Measurements from ENCODE around the gene HLA-DQA2. TPM values are rescaled to one million over a fixed set of nuclear protein-coding genes. Genes with fewer than 3 reads are reported as not detected.
A peak's percentile ranks its signal among the peaks of the same experiment; 100 is the strongest.

The HLA-DQA2 gene
- total RNA-seq: 10 to 100 TPM in 1 of 10 donors, 1 to 10 TPM in 4, under 1 TPM in 4, not detected in 1; 0.18 to 28.1 (median 1.9) TPM
- not detected for polyA plus RNA-seq
- long read RNA-seq, donor 1: 0 reads
- long read RNA-seq, donor 2: 0 reads
- long read RNA-seq, donor 3: 0 reads

GRCh38 chr6:32741031-32741960, at the start of gene HLA-DQA2:
TSS of gene HLA-DQA2 (plus strand) at chr6:32741391. CDS start at chr6:32741444, 53 bp downstream.
- 74 to 78% methylated on average over 7 of the region's 7 CpGs for WGBS, 2 donors
- peaks cover 0 to 94% (median 13%) of the 10 kb centered on the region in 7 donors for H3K27me3 ChIP-seq
- DNase-seq (no peak), ATAC-seq (no peak)
- no peak within 1 kb of the TSS for H3K4me3 ChIP-seq
- no peaks in the 10 kb centered on the region for H3K4me1 ChIP-seq
- no peaks in the 10 kb centered on the region for H3K9me3 ChIP-seq
- no peak within 1 kb of the TSS for H3K27ac ChIP-seq
- no peak for TF ChIP-seq CTCF (IDR thresholded peaks at IDR 0.05)
- intact Hi-C loops (cut with DNase I): loop anchor here in 1 of 10 donors (10.0 kb wide), 1 partner anchor 96 kb away; no protein-coding TSS in a partner anchor
- H3K36me3 ChIP-seq: no peaks in the 10 kb centered on the region

GRCh38 chr6:32692019-32692418, 49.2 kb upstream of the HLA-DQA2 start:
- Histone ChIP-seq H3K4me3 (no peak overlapping the region), H3K36me3 (no peaks in the 10 kb centered on the region), H3K9me3 (peaks cover 0 to 5% (median 0%) of the 10 kb centered on the region in 11 donors), H3K4me1 (no peaks in the 10 kb centered on the region), H3K27ac (no peak overlapping the region), H3K27me3 (peaks cover 0 to 42% (median 0%) of the 10 kb centered on the region in 7 donors)
- intact Hi-C loops (cut with DNase I): loop anchor here in 3 of 10 donors (2.0 to 10.0 kb wide), 3 partner anchors 67 to 259 kb away; no protein-coding TSS in a partner anchor
- ATAC-seq (no peak), DNase-seq (peak in 1 of 2 donors; percentile 14)
- 0 to 5% methylated on average over 1 of the region's 1 CpG for WGBS, 2 donors
- TF ChIP-seq CTCF (IDR thresholded peaks at IDR 0.05): peak in 5 of 9 donors; percentile 37 to 54 (median 45)

DNA sequence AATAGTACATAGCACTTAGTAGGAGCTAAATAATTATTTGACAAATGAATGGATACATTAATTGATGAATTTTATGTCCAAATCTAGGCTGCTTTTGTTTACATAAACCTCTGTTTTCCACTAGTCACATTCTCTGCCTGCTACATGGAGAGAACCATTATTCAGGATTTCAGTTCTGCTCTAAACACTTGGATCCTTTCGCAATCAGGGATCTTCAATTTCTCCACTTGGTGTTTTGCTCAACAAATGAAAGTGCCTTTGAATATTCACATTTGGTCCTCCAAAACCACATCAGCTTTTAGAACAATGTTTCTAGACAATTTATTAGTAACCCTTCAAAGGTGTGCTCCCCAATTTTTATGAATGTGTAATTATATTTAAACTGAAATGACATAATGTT, 44.2 kb upstream of the HLA-DQA2 start:
- ATAC-seq: no peak
- no peak for DNase-seq
- peaks cover 0 to 5% (median 0%) of the 10 kb centered on the region in 11 donors for H3K9me3 ChIP-seq
- 79 to 91% methylated on average over 1 of the region's 1 CpG for WGBS, 2 donors
- H3K27ac ChIP-seq: no peak overlapping the region
- peaks cover 0 to 58% (median 17%) of the 10 kb centered on the region in 7 donors for H3K27me3 ChIP-seq
- intact Hi-C loops (cut with DNase I): loop anchor here in 2 of 10 donors (5.0 to 10.0 kb wide), 2 partner anchors 72 to 265 kb away; no protein-coding TSS in a partner anchor
- no peaks in the 10 kb centered on the region for H3K4me1 ChIP-seq
- no peaks in the 10 kb centered on the region for H3K36me3 ChIP-seq
- no peak overlapping the region for H3K4me3 ChIP-seq
- TF ChIP-seq CTCF (IDR thresholded peaks at IDR 0.05): no peak

GRCh38 chr6:32700391-32701040, 40.7 kb upstream of the HLA-DQA2 start:
- no peaks in the 10 kb centered on the region for H3K9me3 ChIP-seq
- TF ChIP-seq CTCF (IDR thresholded peaks at IDR 0.05): peak in 8 of 9 donors; percentile 56 to 76 (median 71)
- no peaks in the 10 kb centered on the region for H3K4me1 ChIP-seq
- intact Hi-C loops (cut with DNase I): loop anchor here (1.0 to 10.0 kb wide), 12 partner anchors 78 to 458 kb away; no protein-coding TSS in a partner anchor
- DNase-seq: peak in 1 of 2 donors; percentile 58
- ATAC-seq: peak in 7 of 8 donors; percentile 61 to 92 (median 82)
- peaks cover 0 to 48% (median 32%) of the 10 kb centered on the region in 7 donors for H3K27me3 ChIP-seq
- no peak overlapping the region for H3K27ac ChIP-seq
- H3K4me3 ChIP-seq: no peak overlapping the region
- no peaks in the 10 kb centered on the region for H3K36me3 ChIP-seq
- 16 to 22% methylated on average over 6 of the region's 6 CpGs for WGBS, 2 donors

Data from heart right ventricle (tissue), 16 donors.